SU-DHL-6 (cell line): ENCODE results near the gene TNFRSF17.

Experiments
- H2AFZ ChIP-seq: fragments of 200-600 bp; sonication (generic); 2 replicates; pipeline ENCODE4 v1.6.1; 2014; ENCODE audit warnings: low read depth, mild to moderate bottlenecking, moderate library complexity, mixed read lengths, antibody characterized with exemption, low read length; ENCODE audit not compliant: severe bottlenecking
- H3F3A ChIP-seq: fragments of 200-600 bp; shearing (Covaris generic); 2 replicates; pipeline ENCODE4 v1.6.0; 2016; ENCODE audit warnings: antibody characterized with exemption, mild to moderate bottlenecking; ENCODE audit not compliant: insufficient read depth
- H3K27ac ChIP-seq: fragments of 200-600 bp; sonication (generic); 2 replicates; pipeline ENCODE4 v1.5.1; 2016; ENCODE audit warnings: low read depth, mild to moderate bottlenecking, low read length, moderate library complexity, mixed read lengths
- H3K27me3 ChIP-seq: fragments of 200-600 bp; sonication (generic), shearing (Covaris generic); 2 replicates; pipeline ENCODE4 v1.6.0; 2014; ENCODE audit warnings: mild to moderate bottlenecking, low read length
- H3K36me3 ChIP-seq: fragments of 200-600 bp; sonication (generic); 2 replicates; pipeline ENCODE4 v1.6.1; 2014; ENCODE audit warnings: mild to moderate bottlenecking, low read length, mixed read lengths
- H3K4me2 ChIP-seq: fragments of 300-600, 200-600 bp; shearing (Covaris generic), sonication (generic); 2 replicates; pipeline ENCODE4 v1.6.0; 2014; ENCODE audit warnings: low read length, low read depth, mild to moderate bottlenecking; ENCODE audit not compliant: poor library complexity, severe bottlenecking
- H3K4me3 ChIP-seq: fragments of 200-600 bp; sonication (generic); 2 replicates; pipeline ENCODE4 v1.5.1; 2014; ENCODE audit warnings: antibody characterized with exemption, low read length, mild to moderate bottlenecking, mixed read lengths; ENCODE audit not compliant: insufficient read depth, poor library complexity, severe bottlenecking
- H3K79me2 ChIP-seq: fragments of 200-600 bp; sonication (generic); 2 replicates; pipeline ENCODE4 v1.6.1; 2014; ENCODE audit warnings: mild to moderate bottlenecking, low read length, moderate library complexity; ENCODE audit not compliant: insufficient read depth
- H3K9ac ChIP-seq: fragments of 200-600 bp; sonication (generic); 2 replicates; pipeline ENCODE4 v1.7.0; 2014; ENCODE audit warnings: mild to moderate bottlenecking, low read length
- H3K9me2 ChIP-seq: fragments of 200-600 bp; sonication (generic); replicated peaks from 2 replicates; pipeline ENCODE4 v1.6.1; 2014; ENCODE audit warnings: low read length; ENCODE audit not compliant: insufficient read depth
- H3K9me3 ChIP-seq: fragments of 200-600 bp; sonication (generic); 2 replicates; pipeline ENCODE4 v1.6.1; 2014; ENCODE audit warnings: low read length, mixed read lengths; ENCODE audit not compliant: insufficient read depth
- H4K20me1 ChIP-seq: fragments of 200-600 bp; sonication (generic); 2 replicates; pipeline ENCODE4 v1.6.1; 2014; ENCODE audit warnings: low read depth, mild to moderate bottlenecking, antibody characterized with exemption, low read length, moderate library complexity, mixed read lengths
- EZH2phosphoT487 ChIP-seq: fragments of 200-600 bp; sonication (generic), shearing (Covaris generic); conservative IDR thresholded peaks from 2 replicates; pipeline ENCODE4 v1.6.1; 2018; ENCODE audit warnings: mild to moderate bottlenecking, antibody characterized with exemption, low read length, moderate library complexity, mixed read lengths
- TF ChIP-seq, protein P1 (sequence below): fragments of 200-600 bp; sonication (generic); IDR thresholded peaks from one replicate; pipeline ENCODE4 v1.5.1; 2017; ENCODE audit warnings: antibody characterized with exemption, mild to moderate bottlenecking, low read length, moderate library complexity; ENCODE audit not compliant: insufficient read depth, poor library complexity, severe bottlenecking

TNFRSF17 gene

DNA sequence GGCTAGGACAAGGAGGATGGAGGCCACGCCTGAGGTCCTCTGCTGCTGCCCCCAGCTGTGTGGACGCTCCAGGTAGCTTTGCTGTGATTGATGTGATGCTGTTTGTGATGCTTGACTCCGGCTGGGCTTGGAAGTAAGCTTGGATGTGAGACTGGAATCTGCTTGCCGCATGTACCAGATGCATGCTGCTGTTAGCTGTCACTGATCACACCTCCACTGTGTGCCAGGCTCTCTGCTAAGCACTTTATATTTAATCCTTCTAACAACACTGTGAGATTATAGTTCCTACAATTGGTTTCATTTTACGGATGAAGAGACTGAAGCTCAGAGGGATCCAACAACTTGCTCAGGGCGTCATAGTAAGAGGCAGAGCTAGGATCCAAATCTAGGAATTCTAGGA is 35.0 kb downstream of the TNFRSF17 start:
- H3K9ac ChIP-seq, result no peak overlapping the region
- no peaks in the 10 kb centered on the region for H4K20me1 ChIP-seq
- no peak overlapping the region for H3K4me3 ChIP-seq
- H3K4me2 ChIP-seq, result no peak overlapping the region
- H3K27ac ChIP-seq, result no peak overlapping the region
- H3K9me2 ChIP-seq, result no peaks in the 10 kb centered on the region
- no peaks in the 10 kb centered on the region for H3K9me3 ChIP-seq
- peaks cover 3% of the 10 kb centered on the region; the same call in 1 of the 2 replicates for H3K36me3 ChIP-seq
- no peaks in the 10 kb centered on the region for H3K27me3 ChIP-seq
- H3K79me2 ChIP-seq, result peaks cover 3% of the 10 kb centered on the region; the same call in 1 of the 2 replicates
- no peaks in the 10 kb centered on the region for H3F3A ChIP-seq
- TF ChIP-seq, protein P1, sequence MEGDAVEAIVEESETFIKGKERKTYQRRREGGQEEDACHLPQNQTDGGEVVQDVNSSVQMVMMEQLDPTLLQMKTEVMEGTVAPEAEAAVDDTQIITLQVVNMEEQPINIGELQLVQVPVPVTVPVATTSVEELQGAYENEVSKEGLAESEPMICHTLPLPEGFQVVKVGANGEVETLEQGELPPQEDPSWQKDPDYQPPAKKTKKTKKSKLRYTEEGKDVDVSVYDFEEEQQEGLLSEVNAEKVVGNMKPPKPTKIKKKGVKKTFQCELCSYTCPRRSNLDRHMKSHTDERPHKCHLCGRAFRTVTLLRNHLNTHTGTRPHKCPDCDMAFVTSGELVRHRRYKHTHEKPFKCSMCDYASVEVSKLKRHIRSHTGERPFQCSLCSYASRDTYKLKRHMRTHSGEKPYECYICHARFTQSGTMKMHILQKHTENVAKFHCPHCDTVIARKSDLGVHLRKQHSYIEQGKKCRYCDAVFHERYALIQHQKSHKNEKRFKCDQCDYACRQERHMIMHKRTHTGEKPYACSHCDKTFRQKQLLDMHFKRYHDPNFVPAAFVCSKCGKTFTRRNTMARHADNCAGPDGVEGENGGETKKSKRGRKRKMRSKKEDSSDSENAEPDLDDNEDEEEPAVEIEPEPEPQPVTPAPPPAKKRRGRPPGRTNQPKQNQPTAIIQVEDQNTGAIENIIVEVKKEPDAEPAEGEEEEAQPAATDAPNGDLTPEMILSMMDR, result no peak
- no peak for TF ChIP-seq EZH2phosphoT487
- no peak overlapping the region for H2AFZ ChIP-seq

DNA sequence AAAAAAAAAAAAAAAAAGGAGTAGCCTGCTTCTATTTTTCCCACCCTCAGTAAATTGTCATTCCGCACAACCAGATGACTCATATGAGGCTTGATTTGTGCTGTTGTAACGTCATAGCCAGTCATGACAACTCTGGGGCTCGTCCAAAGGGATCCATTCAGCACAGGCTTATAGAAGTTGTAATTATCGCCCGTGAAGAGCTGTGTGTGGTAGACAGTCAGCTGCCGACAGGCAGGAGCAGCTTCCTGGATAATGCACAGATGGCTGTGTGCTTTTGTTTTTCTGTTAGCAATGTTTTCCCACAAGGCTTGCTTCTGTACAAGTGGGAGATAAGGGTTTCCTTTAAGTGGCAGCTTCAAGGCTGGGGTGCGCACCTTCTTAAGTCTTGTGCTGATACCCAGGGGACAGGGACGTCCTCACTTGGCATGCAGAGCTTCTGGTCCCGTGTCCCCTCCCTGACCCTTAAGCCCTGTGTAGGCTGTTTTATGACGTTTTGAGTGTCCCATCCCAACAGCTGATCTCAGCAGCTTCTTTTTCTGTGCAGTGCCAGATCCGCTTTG is 37.5 kb downstream of the TNFRSF17 start:
- Histone ChIP-seq H3K9me3 (no peaks in the 10 kb centered on the region), H3K79me2 (peaks cover 3% of the 10 kb centered on the region; the same call in 1 of the 2 replicates), H3K27me3 (no peaks in the 10 kb centered on the region), H3K27ac (no peak overlapping the region), H2AFZ (no peak overlapping the region), H3F3A (no peaks in the 10 kb centered on the region), H3K4me2 (no peak overlapping the region), H3K9me2 (no peaks in the 10 kb centered on the region), H4K20me1 (no peaks in the 10 kb centered on the region), H3K9ac (no peak overlapping the region), H3K36me3 (peaks cover 8% of the 10 kb centered on the region; the same call in 1 of the 2 replicates), H3K4me3 (no peak overlapping the region)
- no peak for TF ChIP-seq EZH2phosphoT487
- TF ChIP-seq, protein P1, result no peak

DNA sequence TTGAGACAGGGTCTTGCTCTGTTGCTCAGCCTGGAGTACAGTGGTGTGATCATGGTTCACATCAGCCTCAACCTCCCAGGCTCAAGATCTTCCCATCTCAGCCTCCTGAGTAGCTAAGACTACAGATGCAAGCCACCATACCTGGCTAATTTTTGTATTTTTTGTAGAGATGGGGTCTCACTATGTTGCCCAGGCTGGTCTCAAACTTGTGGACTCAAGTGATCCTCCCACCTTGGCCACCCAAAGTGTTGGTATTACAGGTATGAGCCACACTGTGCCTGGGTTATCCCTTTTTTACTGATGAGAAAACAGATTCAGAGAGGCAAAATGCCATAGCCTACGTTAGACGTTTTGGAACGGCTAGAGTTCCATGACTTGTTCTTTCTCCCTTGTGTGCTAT is 41.6 kb downstream of the TNFRSF17 start:
- Histone ChIP-seq H3K36me3 (peaks cover 8% of the 10 kb centered on the region; the same call in 1 of the 2 replicates), H3K9me3 (no peaks in the 10 kb centered on the region), H3K27me3 (no peaks in the 10 kb centered on the region), H3K9ac (no peak overlapping the region), H3K4me3 (no peak overlapping the region), H3K4me2 (no peak overlapping the region), H3K27ac (no peak overlapping the region), H4K20me1 (no peaks in the 10 kb centered on the region), H3K79me2 (peaks cover 2% of the 10 kb centered on the region; the same call in 1 of the 2 replicates), H3F3A (no peaks in the 10 kb centered on the region), H3K9me2 (no peaks in the 10 kb centered on the region), H2AFZ (no peak overlapping the region)
- TF ChIP-seq, protein P1, result no peak
- no peak for TF ChIP-seq EZH2phosphoT487
